NB4 (cell line): ENCODE data around the gene AP2A2.

ENCODE experiments used
- MYC ChIP-seq: IDR thresholded peaks from 2 replicates; pipeline ENCODE4 v1.6.1; 2011; ENCODE audit warnings: low read depth, low read length
- POLR2A ChIP-seq: IDR thresholded peaks from 2 replicates; pipeline ENCODE4 v1.6.1; 2011; ENCODE audit warnings: mild to moderate bottlenecking; ENCODE audit not compliant: insufficient read length; ENCODE audit errors: extremely low read depth
- TF ChIP-seq, protein P1 (sequence below): IDR thresholded peaks from one replicate; pipeline ENCODE4 v1.5.1; 2012; ENCODE audit warnings: low read depth, low read length

- TF ChIP-seq POLR2A (no peak), MYC (no peak)
- TF ChIP-seq, protein P1, sequence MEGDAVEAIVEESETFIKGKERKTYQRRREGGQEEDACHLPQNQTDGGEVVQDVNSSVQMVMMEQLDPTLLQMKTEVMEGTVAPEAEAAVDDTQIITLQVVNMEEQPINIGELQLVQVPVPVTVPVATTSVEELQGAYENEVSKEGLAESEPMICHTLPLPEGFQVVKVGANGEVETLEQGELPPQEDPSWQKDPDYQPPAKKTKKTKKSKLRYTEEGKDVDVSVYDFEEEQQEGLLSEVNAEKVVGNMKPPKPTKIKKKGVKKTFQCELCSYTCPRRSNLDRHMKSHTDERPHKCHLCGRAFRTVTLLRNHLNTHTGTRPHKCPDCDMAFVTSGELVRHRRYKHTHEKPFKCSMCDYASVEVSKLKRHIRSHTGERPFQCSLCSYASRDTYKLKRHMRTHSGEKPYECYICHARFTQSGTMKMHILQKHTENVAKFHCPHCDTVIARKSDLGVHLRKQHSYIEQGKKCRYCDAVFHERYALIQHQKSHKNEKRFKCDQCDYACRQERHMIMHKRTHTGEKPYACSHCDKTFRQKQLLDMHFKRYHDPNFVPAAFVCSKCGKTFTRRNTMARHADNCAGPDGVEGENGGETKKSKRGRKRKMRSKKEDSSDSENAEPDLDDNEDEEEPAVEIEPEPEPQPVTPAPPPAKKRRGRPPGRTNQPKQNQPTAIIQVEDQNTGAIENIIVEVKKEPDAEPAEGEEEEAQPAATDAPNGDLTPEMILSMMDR, result no peak
These were observed 91.8 kb downstream of the AP2A2 start for GRCh38 chr11:1017269-1018005.
